Bronchial epithelial cell (primary cell): ENCODE data around the gene PCLO. TPM values are rescaled to one million over a fixed set of nuclear protein-coding genes. Genes with fewer than 3 reads are reported as not detected.

Experiments used
- DNase-seq: peaks from one replicate; pipeline ENCODE4 v3.0.0-alpha.2; 2010; ENCODE audit warnings: low read depth
- FAIRE-seq: peaks from 2 replicates; lab custom pipeline; 2011; peaks lifted over from hg19 to GRCh38; lab: Jason Lieb, UNC
- H3K27me3 ChIP-seq: 2 replicates; pipeline ENCODE4 v1.5.1; 2011; ENCODE audit warnings: low read length; ENCODE audit not compliant: control insufficient read depth, insufficient read depth
- H3K36me3 ChIP-seq: 2 replicates; pipeline ENCODE4 v1.5.1; 2011; ENCODE audit warnings: low read length; ENCODE audit not compliant: control insufficient read depth, insufficient read depth
- H3K4me3 ChIP-seq: 2 replicates; pipeline ENCODE4 v1.5.1; 2011; ENCODE audit warnings: mild to moderate bottlenecking, low read depth, low read length, control low read depth
- total RNA-seq: library from RNA; depleted of rRNA; stranded (reverse); fragments of >200 nt; gene quantifications from 2 replicates; pipeline ENCODE4 v1.2.1, GENCODE V29; 2014
- TF ChIP-seq, protein P1 (sequence below): IDR thresholded peaks from 2 replicates; pipeline ENCODE4 v1.5.1; 2011; ENCODE audit warnings: mild to moderate bottlenecking, moderate library complexity, low read length, control low read depth, inconsistent platforms; ENCODE audit not compliant: insufficient read depth, severe bottlenecking

The PCLO gene
- total RNA-seq, 1 donor from 2014 or later, result 0.79 TPM

DNA sequence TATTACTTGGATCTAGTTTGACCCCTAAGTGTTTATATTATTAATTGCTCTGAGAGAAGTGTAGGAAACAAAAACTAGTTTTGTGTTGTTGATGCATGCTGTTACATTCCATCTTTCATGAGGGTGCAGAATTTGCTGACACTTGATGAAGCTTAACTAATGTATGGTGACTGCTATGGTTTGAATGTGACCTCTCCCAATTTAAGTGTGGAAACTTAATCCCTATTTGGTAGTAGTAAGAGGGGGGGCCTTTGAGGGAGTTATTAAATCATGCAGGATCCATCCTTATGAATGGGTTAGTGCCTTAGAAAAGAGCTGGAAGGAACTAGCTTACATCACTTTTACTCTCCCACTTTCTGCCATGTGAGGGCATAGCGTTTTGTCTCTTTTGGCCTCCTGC is 142.5 kb downstream of the PCLO start:
- Histone ChIP-seq H3K36me3 (no peaks in the 10 kb centered on the region), H3K4me3 (no peak overlapping the region), H3K27me3 (no peaks in the 10 kb centered on the region)
- TF ChIP-seq, protein P1, sequence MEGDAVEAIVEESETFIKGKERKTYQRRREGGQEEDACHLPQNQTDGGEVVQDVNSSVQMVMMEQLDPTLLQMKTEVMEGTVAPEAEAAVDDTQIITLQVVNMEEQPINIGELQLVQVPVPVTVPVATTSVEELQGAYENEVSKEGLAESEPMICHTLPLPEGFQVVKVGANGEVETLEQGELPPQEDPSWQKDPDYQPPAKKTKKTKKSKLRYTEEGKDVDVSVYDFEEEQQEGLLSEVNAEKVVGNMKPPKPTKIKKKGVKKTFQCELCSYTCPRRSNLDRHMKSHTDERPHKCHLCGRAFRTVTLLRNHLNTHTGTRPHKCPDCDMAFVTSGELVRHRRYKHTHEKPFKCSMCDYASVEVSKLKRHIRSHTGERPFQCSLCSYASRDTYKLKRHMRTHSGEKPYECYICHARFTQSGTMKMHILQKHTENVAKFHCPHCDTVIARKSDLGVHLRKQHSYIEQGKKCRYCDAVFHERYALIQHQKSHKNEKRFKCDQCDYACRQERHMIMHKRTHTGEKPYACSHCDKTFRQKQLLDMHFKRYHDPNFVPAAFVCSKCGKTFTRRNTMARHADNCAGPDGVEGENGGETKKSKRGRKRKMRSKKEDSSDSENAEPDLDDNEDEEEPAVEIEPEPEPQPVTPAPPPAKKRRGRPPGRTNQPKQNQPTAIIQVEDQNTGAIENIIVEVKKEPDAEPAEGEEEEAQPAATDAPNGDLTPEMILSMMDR, result no peak
- no peak for DNase-seq
- no peak for FAIRE-seq

DNA sequence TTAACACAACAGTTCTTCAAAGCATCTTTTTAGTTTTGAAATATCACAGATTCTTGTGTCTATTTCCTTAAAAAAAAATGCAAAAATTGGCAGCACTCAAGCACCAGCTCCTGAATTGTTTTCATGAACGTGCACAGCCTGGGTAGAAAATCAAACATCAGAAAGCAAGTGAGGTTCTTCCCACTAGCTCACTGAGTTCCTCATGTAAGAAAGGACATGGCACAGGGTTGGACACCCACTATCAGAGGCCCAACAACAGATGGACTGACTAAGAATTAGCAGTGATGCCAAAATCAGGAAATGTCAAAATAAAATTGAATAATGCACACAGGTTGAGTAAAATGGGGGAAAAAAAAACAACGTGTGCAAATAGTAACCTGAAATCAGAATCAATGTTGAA is 146.8 kb downstream of the PCLO start:
- no peak overlapping the region for H3K4me3 ChIP-seq
- DNase-seq, result no peak
- H3K27me3 ChIP-seq, result no peaks in the 10 kb centered on the region
- FAIRE-seq, result no peak
- TF ChIP-seq, protein P1, result no peak
- no peaks in the 10 kb centered on the region for H3K36me3 ChIP-seq

DNA sequence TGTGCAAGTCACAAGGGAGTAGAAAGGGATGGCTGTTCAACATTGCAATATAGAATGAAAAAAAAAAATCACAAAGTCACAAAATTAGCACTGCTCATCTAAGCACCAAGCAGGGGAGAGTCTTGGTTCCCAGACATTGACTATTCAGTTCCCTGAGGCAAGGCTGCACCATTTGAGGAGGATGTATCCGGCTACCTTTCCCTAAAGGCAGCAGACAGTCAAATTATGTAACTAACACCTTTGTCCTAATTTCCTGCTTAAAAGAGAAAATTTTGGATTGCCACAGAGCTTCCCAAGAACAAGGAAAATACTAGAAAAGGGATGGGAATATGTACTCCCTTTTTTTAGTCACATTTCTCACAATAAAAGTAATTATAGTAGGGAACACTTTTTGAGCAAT is 148.1 kb downstream of the PCLO start:
- Histone ChIP-seq H3K36me3 (no peaks in the 10 kb centered on the region), H3K27me3 (no peaks in the 10 kb centered on the region), H3K4me3 (no peak overlapping the region)
- DNase-seq (no peak), FAIRE-seq (no peak)
- TF ChIP-seq, protein P1, result no peak

DNA sequence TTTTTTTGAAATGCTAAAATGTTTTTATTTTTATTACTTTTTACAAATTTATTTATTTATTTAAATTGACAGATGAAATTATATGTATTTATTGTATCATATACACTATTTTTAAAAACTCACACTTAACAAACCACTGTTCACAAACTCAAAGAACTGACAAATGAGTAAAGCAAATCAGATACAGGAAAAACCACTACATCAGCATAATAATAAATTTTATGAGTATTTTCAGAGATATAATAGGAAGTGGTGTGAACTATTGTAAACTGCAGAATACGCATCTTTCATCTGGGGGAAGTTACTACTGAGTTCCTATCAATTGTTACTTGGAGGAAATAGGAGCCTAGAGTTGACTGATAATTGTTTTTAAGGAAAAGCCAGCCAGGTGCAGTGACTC is 150.7 kb downstream of the PCLO start:
- H3K27me3 ChIP-seq, result no peaks in the 10 kb centered on the region
- no peaks in the 10 kb centered on the region for H3K36me3 ChIP-seq
- no peak for FAIRE-seq
- DNase-seq, result no peak
- no peak overlapping the region for H3K4me3 ChIP-seq
- TF ChIP-seq, protein P1, result no peak

DNA sequence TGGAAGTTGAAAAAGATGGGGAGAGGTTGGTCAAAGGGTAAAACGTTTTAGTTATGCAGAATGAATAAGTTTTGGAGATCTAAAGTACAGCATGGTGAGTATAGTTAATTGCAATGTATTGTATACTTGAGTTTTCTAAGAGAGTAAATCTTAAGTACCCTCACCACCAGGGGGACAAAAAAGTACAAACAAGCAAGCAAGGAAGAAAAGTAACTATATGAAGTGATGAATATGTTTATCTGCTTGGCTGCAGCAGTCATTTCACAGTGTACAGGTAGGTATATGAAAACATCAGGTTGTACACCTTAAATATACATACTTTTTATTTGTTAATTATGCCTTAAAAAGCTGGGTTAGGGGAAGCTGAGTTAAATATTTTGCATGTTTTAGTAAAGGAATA is 157.3 kb downstream of the PCLO start:
- Histone ChIP-seq H3K36me3 (no peaks in the 10 kb centered on the region), H3K4me3 (no peak overlapping the region), H3K27me3 (no peaks in the 10 kb centered on the region)
- DNase-seq (peak; percentile 13), FAIRE-seq (no peak)
- TF ChIP-seq, protein P1, result no peak

DNA sequence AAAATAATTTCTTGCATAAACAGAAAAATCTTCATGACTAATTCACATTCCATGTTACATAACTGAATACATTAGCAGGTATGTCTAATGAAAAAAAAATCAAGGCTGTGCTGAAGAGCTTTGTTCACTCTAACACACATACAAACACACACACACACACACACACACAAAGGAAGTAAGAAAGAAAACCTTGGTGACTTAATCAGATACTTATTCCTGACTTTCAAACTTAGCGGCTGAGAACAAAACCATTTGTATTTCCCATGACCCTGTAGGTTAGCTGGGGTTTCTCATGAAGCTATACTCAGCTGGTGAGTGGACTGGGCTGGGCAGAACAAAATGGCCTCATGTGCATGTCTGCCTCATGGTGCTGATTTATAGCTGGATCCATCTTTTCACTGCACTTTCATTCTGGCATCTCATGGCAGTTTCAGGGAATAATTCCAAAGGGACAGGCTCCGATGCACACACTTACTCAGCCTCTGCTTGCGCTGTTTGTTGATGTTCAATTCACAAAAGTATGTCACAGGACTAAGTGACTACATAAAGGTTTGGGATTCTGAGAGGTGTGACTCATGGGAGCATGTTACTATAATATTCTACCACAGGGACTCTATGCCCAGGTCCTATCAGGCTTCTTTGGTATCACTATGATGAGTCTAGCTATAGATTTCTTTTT is 161.2 kb downstream of the PCLO start:
- FAIRE-seq, result no peak
- peak; percentile 68 for DNase-seq
- TF ChIP-seq, protein P1, result no peak
- Histone ChIP-seq H3K4me3 (no peak overlapping the region), H3K36me3 (no peaks in the 10 kb centered on the region), H3K27me3 (no peaks in the 10 kb centered on the region)
